Karpas-422 (cell line): ENCODE results near the gene PLEKHD1. TPM values are rescaled to one million over a fixed set of nuclear protein-coding genes. Genes with fewer than 3 reads are reported as not detected.

Experiments
- DNase-seq: peaks from one replicate; pipeline ENCODE4 v3.0.0-alpha.2; 2015
- H2AFZ ChIP-seq: fragments of 200-600 bp; sonication (generic); 2 replicates; pipeline ENCODE4 v1.6.1; 2014; ENCODE audit warnings: antibody characterized with exemption, low read length, mixed read lengths
- H3K27ac ChIP-seq: fragments of 200-600 bp; sonication (generic); 2 replicates; pipeline ENCODE4 v1.5.1; 2014; ENCODE audit warnings: mild to moderate bottlenecking, low read length, moderate library complexity
- H3K27me3 ChIP-seq: fragments of 200-600 bp; sonication (generic); 2 replicates; pipeline ENCODE4 v1.6.1; 2014; ENCODE audit warnings: low read length, mixed read lengths
- H3K36me3 ChIP-seq: fragments of 200-600 bp; sonication (generic); 2 replicates; pipeline ENCODE4 v1.6.1; 2014; ENCODE audit warnings: low read length, mixed read lengths; ENCODE audit not compliant: insufficient read depth
- H3K4me1 ChIP-seq: fragments of 200-600 bp; sonication (generic); 2 replicates; pipeline ENCODE4 v1.6.1; 2014; ENCODE audit warnings: mild to moderate bottlenecking, low read length, mixed read lengths
- H3K4me2 ChIP-seq: fragments of 200-600 bp; sonication (generic); 2 replicates; pipeline ENCODE4 v1.6.1; 2014; ENCODE audit warnings: low read length, low read depth, mild to moderate bottlenecking; ENCODE audit not compliant: poor library complexity, severe bottlenecking
- H3K4me3 ChIP-seq: fragments of 200-600 bp; sonication (generic); 2 replicates; pipeline ENCODE4 v1.5.1; 2014; ENCODE audit warnings: mild to moderate bottlenecking, antibody characterized with exemption, low read length, mixed read lengths
- H3K79me2 ChIP-seq: fragments of 200-600 bp; sonication (generic); 2 replicates; pipeline ENCODE4 v1.6.1; 2014; ENCODE audit warnings: mild to moderate bottlenecking, low read length, mixed read lengths
- H3K9ac ChIP-seq: fragments of 200-600 bp; sonication (generic); 2 replicates; pipeline ENCODE4 v1.6.0; 2014; ENCODE audit warnings: low read length
- H3K9me2 ChIP-seq: fragments of 200-600 bp; sonication (generic), shearing (Covaris generic); replicated peaks from 2 replicates; pipeline ENCODE4 v1.6.0; 2014; ENCODE audit warnings: mild to moderate bottlenecking, low read length, moderate library complexity; ENCODE audit not compliant: insufficient read depth
- H3K9me3 ChIP-seq: fragments of 300-700, 200-600 bp; sonication (generic); 2 replicates; pipeline ENCODE4 v1.6.1; 2014; ENCODE audit warnings: low read length, mixed read lengths
- H4K20me1 ChIP-seq: fragments of 200-600 bp; sonication (generic); 2 replicates; pipeline ENCODE4 v1.6.1; 2014; ENCODE audit warnings: mild to moderate bottlenecking, antibody characterized with exemption, low read length, low read depth; ENCODE audit not compliant: insufficient read depth
- total RNA-seq: library from RNA; depleted of rRNA; stranded (reverse); fragments of >200 nt; shearing (Covaris generic); gene quantifications from 2 replicates; pipeline ENCODE4 v1.2.3, GENCODE V29; 2014; ENCODE audit warnings: low replicate concordance

The PLEKHD1 gene
- total RNA-seq, 1 experiment from 2014 or later = 0.41 TPM

DNA sequence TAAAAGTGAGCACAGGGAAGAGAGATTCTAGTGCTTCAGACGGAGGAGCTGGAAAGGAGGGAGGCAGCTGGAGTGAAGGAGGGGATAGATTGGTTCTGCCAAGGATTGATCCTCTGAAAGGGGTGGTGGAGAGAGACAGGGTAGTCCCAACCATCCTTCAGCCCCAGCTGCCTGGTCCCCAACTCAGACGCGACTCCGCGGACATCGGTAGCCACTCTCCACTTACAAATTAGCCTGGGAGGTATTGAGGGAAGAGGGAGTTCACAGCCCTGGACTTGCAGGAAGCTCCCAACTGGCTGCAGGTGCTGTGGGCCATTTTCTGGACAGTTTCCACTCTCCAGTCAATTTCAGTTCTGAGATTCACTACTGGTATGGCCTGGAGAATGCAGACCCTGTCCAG is 1.2 kb downstream of the PLEKHD1 start:
- no peak overlapping the region for H3K4me2 ChIP-seq
- H3K4me1 ChIP-seq = peaks cover 14% of the 10 kb centered on the region
- H3K9me3 ChIP-seq = no peaks in the 10 kb centered on the region
- no peaks in the 10 kb centered on the region for H3K79me2 ChIP-seq
- H3K27ac ChIP-seq = no peak overlapping the region
- no peaks in the 10 kb centered on the region for H3K27me3 ChIP-seq
- H3K9ac ChIP-seq = no peak overlapping the region
- DNase-seq = no peak
- no peak overlapping the region for H3K4me3 ChIP-seq
- H2AFZ ChIP-seq = no peak overlapping the region
- H3K9me2 ChIP-seq = no peaks in the 10 kb centered on the region
- H4K20me1 ChIP-seq = peaks cover 8% of the 10 kb centered on the region; the same call in 1 of the 2 replicates
- H3K36me3 ChIP-seq = no peaks in the 10 kb centered on the region

DNA sequence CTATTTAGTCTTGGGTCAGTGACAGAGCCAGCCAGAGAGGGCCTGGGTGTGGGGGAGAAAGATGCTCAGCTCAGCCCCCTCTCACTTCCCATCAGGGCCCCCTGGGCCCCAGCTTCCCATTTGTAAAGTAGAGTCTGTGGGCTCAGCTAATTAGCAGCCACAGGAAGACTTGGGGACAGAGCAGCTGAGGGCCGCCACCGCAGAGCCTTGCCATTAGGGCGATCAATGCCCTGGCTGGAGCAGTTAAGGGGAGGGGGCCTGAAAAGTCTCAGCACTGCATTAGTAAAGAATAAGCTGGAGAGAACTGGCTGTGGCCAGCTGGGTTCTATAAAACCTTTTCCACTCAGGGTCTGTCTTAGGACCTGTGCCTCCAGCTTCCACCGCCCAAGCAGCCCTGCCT is 2.7 kb downstream of the PLEKHD1 start:
- H3K4me2 ChIP-seq = no peak overlapping the region
- no peak overlapping the region for H3K4me3 ChIP-seq
- no peaks in the 10 kb centered on the region for H3K79me2 ChIP-seq
- no peak overlapping the region for H3K27ac ChIP-seq
- H3K4me1 ChIP-seq = peaks cover 4% of the 10 kb centered on the region
- no peak overlapping the region for H3K9ac ChIP-seq
- H3K9me2 ChIP-seq = no peaks in the 10 kb centered on the region
- no peaks in the 10 kb centered on the region for H3K27me3 ChIP-seq
- no peak for DNase-seq
- no peaks in the 10 kb centered on the region for H3K9me3 ChIP-seq
- no peak overlapping the region for H2AFZ ChIP-seq
- H4K20me1 ChIP-seq = peaks cover 6% of the 10 kb centered on the region; the same call in 1 of the 2 replicates
- no peaks in the 10 kb centered on the region for H3K36me3 ChIP-seq

DNA sequence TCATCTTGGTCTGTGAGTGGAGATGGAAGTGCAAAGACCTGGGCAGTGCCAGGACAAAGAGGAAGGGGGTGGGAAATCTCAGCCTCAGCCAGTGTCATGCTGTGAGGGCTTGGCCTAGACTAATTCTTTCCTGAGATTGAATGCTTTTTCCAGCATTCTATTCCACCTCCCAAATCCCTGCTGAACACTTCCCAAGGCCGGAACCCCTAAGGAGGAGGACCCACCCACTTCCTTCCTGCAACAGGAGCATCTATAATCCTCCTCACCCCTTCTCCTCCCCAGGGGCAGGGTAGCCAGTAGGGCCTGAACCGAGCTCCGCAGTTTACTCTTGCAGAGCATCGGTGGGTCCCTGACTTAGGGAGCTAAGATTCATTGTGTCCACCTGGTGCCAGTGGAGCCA is 3.2 kb downstream of the PLEKHD1 start:
- Histone ChIP-seq H3K9me3 (no peaks in the 10 kb centered on the region), H3K27ac (no peak overlapping the region), H3K4me3 (no peak overlapping the region), H4K20me1 (0 out of 2 replicates have a peak, but pooled peaks cover 4% of the 10 kb centered on the region), H2AFZ (no peak overlapping the region), H3K4me2 (no peak overlapping the region), H3K36me3 (no peaks in the 10 kb centered on the region), H3K9ac (no peak overlapping the region), H3K27me3 (no peaks in the 10 kb centered on the region), H3K9me2 (no peaks in the 10 kb centered on the region), H3K79me2 (no peaks in the 10 kb centered on the region), H3K4me1 (no peaks in the 10 kb centered on the region)
- no peak for DNase-seq

DNA sequence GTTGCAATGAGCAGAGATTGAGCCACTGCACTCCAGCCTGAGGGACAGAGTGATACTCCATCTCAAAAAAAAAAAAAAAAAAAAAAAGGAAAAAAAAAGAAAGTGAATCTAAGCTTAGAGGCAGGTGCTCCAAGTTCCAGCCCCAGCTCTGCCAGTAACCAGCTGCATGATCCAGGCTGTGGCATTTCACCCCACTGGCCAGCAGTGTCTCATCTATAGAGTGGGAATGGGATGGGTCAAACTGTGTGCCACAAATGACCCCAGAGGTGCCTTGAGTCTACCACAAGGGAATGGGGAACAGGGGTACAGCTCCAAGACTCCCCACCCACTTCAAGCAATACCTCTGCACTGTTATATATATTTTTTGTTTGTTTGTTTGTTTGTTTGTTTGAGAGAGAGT is 5.0 kb downstream of the PLEKHD1 start:
- Histone ChIP-seq H3K9me2 (no peaks in the 10 kb centered on the region), H3K36me3 (no peaks in the 10 kb centered on the region), H3K27ac (no peak overlapping the region), H3K4me1 (no peaks in the 10 kb centered on the region), H3K9ac (no peak overlapping the region), H4K20me1 (0 out of 2 replicates have a peak, but pooled peaks cover 4% of the 10 kb centered on the region), H2AFZ (no peak overlapping the region), H3K4me2 (no peak overlapping the region), H3K9me3 (no peaks in the 10 kb centered on the region), H3K79me2 (no peaks in the 10 kb centered on the region), H3K4me3 (no peak overlapping the region), H3K27me3 (no peaks in the 10 kb centered on the region)
- no peak for DNase-seq

DNA sequence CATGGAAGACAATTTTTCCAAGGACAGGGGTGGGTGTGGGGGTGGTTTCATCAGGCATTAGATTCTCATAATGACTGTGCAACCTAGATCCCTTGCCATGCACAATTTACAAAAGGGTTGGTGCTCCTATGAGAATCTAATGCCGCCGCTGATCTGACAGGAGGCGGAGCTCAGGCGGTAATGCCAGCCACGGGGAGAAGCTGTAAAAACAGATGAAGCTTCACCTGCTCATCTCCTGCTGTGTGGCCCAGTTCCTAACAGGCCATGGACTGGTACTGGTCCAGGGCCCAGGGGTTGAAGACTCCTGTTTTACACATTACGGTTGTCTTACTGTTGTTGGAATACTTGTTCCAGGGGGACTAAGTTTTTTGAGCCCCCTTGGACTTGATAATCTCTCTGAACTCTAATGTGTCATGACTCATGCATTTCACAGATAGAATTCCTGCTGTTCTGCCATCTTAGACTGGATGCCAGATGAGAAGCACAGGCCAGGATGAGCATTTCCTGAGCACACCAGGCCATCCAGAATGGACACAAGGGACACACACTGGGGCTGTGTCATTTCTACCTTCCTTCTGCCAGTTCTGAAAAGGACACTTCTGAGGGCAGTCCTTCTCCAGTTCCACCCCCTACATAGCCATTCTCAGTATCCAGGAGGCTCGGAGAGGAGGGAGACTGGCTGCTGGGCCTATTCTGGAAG is 5.8 kb downstream of the PLEKHD1 start:
- H3K9me2 ChIP-seq = no peaks in the 10 kb centered on the region
- no peaks in the 10 kb centered on the region for H3K79me2 ChIP-seq
- H3K9me3 ChIP-seq = no peaks in the 10 kb centered on the region
- H4K20me1 ChIP-seq = 0 out of 2 replicates have a peak, but pooled peaks cover 4% of the 10 kb centered on the region
- no peak overlapping the region for H3K9ac ChIP-seq
- no peaks in the 10 kb centered on the region for H3K36me3 ChIP-seq
- no peak overlapping the region for H3K27ac ChIP-seq
- H2AFZ ChIP-seq = no peak overlapping the region
- DNase-seq = no peak
- H3K4me1 ChIP-seq = no peaks in the 10 kb centered on the region
- no peak overlapping the region for H3K4me2 ChIP-seq
- no peaks in the 10 kb centered on the region for H3K27me3 ChIP-seq
- H3K4me3 ChIP-seq = no peak overlapping the region

DNA sequence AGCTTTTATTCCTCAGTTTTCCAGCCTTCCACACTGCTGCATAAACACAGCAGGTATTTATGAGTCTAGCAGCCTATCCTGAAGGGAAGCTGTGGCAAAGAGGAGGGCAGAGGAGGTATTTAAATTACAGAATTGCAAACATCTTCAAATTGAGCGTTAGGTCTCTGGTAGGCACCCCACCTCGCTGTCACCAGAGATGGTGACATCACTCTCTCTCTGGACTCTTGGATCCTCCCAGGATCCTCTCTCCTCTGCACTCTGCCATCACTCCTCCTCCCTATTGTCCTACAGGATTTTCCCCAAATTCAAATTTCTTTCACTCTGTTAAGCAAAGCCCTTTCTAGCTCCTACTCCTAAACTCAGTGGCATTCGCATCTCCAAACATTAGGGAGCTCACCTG is 6.7 kb downstream of the PLEKHD1 start:
- H3K4me2 ChIP-seq = no peak overlapping the region
- H3K9me2 ChIP-seq = no peaks in the 10 kb centered on the region
- no peak for DNase-seq
- no peak overlapping the region for H3K27ac ChIP-seq
- H4K20me1 ChIP-seq = 0 out of 2 replicates have a peak, but pooled peaks cover 4% of the 10 kb centered on the region
- no peaks in the 10 kb centered on the region for H3K36me3 ChIP-seq
- H2AFZ ChIP-seq = no peak overlapping the region
- H3K27me3 ChIP-seq = no peaks in the 10 kb centered on the region
- H3K79me2 ChIP-seq = no peaks in the 10 kb centered on the region
- H3K4me3 ChIP-seq = no peak overlapping the region
- no peak overlapping the region for H3K9ac ChIP-seq
- no peaks in the 10 kb centered on the region for H3K4me1 ChIP-seq
- H3K9me3 ChIP-seq = no peaks in the 10 kb centered on the region

DNA sequence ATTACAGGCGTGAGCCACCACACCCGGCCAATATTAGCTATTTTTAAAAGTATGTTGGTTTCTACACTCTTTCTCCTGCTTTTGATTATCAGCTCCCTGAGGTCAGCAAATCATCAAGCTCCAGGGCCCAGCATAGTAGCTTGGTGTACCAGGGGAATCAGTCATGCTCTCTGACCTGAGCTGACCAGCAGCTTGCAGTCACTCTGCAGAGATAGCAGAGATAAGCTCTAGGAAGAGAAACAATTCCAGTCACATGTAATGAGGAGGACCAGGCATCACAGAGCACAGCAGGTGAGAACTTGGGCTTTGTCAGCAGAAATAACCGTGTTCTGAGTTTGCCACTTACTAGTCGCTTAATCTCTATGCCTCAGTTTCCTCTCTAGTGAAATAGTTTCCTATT is 8.5 kb downstream of the PLEKHD1 start:
- H2AFZ ChIP-seq = no peak overlapping the region
- H3K9me3 ChIP-seq = no peaks in the 10 kb centered on the region
- DNase-seq = no peak
- no peak overlapping the region for H3K9ac ChIP-seq
- H3K4me2 ChIP-seq = no peak overlapping the region
- no peak overlapping the region for H3K4me3 ChIP-seq
- no peaks in the 10 kb centered on the region for H3K36me3 ChIP-seq
- H3K79me2 ChIP-seq = no peaks in the 10 kb centered on the region
- 0 out of 2 replicates have a peak, but pooled peaks cover under 1% of the 10 kb centered on the region for H4K20me1 ChIP-seq
- no peaks in the 10 kb centered on the region for H3K27me3 ChIP-seq
- no peak overlapping the region for H3K27ac ChIP-seq
- no peaks in the 10 kb centered on the region for H3K9me2 ChIP-seq
- no peaks in the 10 kb centered on the region for H3K4me1 ChIP-seq

DNA sequence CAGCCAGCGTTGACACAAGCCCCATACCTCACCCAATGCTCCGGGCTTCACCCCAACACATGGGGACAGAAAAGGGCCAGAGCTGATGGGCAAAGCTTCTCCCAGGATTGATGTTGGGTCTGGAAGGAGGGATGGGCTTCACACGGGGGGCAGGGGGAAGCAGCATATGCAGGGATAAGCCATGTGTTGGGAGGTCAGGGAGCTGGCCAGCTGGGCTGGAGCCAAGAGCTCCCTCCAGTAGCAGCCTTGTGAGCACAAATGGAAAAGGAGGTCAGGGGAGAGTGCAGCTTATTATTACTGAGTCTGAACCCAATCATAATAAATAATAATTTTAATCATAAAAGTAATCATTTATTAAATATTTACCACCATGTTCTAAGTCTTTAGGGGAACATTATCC is 9.3 kb downstream of the PLEKHD1 start:
- Histone ChIP-seq H3K27ac (no peak overlapping the region), H3K4me2 (no peak overlapping the region), H3K9me2 (no peaks in the 10 kb centered on the region), H3K9me3 (no peaks in the 10 kb centered on the region), H3K4me1 (no peaks in the 10 kb centered on the region), H3K36me3 (no peaks in the 10 kb centered on the region), H3K9ac (no peak overlapping the region), H3K79me2 (no peaks in the 10 kb centered on the region), H4K20me1 (no peaks in the 10 kb centered on the region), H3K27me3 (no peaks in the 10 kb centered on the region), H2AFZ (no peak overlapping the region), H3K4me3 (no peak overlapping the region)
- no peak for DNase-seq
